Measurements from ENCODE around the gene MGAT5B.

Gene MGAT5B

DNA sequence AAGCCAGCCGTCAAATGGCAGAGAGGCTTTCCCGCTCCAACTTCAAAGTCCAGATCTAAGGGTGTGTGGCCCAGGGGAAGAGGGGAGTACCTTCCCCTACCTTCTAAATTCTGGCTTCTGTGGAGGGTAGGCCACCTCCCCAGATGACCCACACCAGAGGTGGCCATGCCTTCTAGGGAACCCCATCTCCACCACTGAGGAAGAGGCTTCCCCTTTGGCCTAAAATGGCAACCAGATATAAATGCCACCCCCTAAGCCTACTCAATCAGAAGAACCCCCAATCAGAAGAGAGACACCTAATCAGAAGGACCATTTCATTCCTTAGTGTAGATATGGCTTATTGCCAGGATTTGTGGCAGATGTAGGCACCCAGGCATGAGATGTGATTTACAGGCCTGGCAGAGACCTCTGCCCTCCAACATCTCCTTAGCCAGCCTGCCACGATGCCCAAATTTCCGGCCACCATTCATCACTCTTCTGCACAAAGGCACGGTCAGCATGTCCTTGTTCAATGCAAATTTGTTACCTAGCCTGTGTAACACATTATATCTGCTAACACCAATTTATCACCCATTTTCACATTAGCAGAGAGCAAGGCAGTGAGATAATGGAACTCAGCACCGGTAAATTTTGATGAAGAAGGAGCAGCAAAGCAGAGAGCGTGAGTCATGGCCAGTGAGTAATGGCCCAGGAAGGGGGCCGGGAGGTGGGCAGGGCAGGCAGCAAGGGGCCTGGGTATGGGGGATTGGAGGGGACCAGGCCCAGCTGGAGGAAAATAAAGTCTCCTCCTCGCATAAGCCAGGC lies 1.2 kb upstream of the MGAT5B start:
- H3K4me3 Mint-ChIP-seq, result peak overlapping the region; percentile 60
- H3K4me1 Mint-ChIP-seq, result peaks cover 6% of the 10 kb centered on the region
- H3K9me3 Mint-ChIP-seq, result no peaks in the 10 kb centered on the region
- no peak for DNase-seq (ENCODE audit: low spot score in 2 of 2)
- no peak overlapping the region for H3K27ac Mint-ChIP-seq
- H3K36me3 Mint-ChIP-seq, result no peaks in the 10 kb centered on the region
- no peak for ATAC-seq

DNA sequence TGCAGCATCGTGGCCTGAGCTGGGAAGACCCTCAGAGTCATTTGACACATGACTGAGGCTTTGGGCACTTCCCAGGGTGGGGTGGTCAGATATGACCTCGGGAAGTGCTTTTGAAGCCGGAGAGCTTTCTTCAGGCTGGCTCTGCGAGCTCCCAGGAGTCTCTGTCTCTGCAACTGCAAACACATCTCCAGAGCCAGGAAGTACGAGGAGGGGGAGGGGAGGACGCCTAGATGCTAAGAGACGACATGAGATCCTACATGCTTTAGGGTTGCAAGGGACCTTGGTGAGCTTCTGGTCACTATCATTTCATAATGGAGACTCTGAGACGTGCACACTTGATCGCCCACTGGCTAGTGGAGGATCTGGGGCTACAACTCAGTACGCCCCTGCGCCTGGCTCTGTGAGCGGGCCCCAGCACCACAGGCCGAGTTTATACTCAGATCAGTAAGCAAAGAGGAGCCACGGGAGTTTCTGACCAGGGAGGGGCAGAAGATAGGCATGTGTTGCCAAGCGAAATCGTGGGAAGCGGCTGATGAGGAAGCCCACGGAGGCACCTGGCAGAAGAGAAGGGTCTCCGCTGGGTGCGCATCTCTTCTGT lies 527 bp upstream of the MGAT5B start:
- Mint-ChIP-seq H3K36me3 (no peaks in the 10 kb centered on the region), H3K9me3 (no peaks in the 10 kb centered on the region), H3K4me3 (peak overlapping the region; percentile 60), H3K27ac (no peak overlapping the region), H3K4me1 (peaks cover 11% of the 10 kb centered on the region)
- ATAC-seq (no peak), DNase-seq (ENCODE audit: low spot score in 2 of 2) (peak in 1 of 2 donors; percentile 54)

DNA sequence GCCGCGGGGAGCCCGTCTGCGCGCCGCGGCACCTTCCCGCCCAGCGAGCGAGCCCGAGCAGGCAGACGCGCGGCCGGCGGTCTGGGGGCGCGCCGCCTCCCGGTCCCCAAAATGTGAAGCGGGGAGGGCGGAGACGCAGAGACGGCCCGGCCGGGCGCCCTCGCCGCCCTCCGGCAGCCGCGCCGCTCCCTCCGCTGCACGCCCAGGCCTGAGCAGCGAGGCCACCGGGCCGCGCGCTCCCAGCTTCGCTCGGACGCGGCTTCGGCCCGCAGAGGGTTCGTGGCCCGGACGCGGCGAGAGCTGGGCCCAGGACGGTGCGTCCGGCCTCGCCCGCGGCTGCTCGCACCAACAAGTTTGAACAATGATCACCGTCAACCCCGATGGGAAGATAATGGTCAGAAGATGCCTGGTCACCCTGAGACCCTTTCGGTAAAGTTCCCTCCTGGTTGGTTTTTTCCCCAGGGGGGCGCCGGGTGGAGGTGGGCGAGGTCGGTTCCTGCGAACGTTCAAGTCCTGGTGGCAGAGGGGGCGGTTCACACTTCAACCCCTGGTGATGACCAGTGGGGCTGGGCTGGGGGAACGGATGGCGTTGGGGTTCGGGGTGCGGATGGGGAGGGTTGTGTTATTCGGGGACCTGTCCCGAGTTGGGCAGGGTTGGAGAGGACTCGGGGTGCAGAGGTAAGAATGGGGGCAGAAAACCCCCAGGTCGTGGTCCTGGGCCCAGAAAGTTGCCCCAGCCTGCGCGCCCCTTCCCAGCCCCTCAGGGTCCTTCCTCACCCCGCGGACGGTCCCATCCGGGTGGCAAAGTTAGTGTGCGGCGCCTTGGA lies 678 bp downstream of the MGAT5B start:
- Mint-ChIP-seq H3K9me3 (no peaks in the 10 kb centered on the region), H3K4me3 (peak overlapping the region; percentile 29), H3K36me3 (no peaks in the 10 kb centered on the region), H3K4me1 (peaks cover 13% of the 10 kb centered on the region), H3K27ac (no peak overlapping the region)
- peak in 1 of 2 donors; percentile 6 for DNase-seq (ENCODE audit: low spot score in 2 of 2)
- ATAC-seq, result peak; percentile 19

DNA sequence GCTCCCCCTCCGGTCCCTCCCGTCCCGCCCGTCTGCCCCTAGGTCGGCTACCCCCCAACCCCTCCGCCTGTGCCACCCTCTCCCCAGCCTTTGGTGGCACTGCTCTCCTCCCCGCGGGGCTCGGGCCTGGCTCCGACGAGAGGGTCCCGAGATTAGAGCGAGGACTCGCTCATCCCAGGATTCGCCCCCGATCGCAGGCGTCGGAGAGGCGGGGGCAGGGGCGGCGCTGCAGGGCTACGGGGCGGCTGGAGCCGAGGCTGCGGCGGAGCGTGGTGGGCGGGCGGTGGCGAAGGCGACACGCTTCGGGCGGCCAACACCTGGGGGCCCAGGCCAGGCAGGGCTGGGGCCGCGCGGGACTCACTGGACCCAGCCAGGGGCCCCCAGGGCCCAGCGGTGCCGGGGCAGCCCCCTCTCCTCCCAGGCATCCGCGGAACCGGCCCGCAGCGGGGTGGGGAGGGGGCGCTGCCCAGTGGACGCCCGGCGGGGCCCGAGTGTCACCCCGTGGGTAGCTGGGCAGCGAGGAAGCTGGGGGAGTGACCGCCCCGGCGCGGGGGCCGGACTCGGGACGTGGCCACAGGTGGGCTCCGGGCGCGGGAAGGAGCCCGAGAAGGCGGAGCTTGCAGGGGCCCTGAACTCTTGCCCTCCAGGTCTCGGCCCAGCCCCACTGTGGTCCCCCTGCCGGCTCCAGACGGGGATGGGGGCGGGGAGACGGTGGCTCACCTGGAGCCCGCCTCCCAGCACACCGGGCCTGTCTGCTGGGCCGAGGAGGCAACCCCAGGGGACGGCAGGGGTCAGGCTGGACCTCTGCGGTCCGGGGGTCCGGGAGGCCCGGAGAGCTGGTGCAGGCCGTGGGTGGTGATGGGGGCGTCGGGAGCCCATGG lies 1.5 kb downstream of the MGAT5B start:
- Mint-ChIP-seq H3K4me1 (peaks cover 13% of the 10 kb centered on the region), H3K36me3 (no peaks in the 10 kb centered on the region), H3K9me3 (no peaks in the 10 kb centered on the region), H3K27ac (no peak overlapping the region), H3K4me3 (no peak overlapping the region)
- DNase-seq (ENCODE audit: low spot score in 2 of 2) (peak in 1 of 2 donors; percentile 3), ATAC-seq (no peak)

DNA sequence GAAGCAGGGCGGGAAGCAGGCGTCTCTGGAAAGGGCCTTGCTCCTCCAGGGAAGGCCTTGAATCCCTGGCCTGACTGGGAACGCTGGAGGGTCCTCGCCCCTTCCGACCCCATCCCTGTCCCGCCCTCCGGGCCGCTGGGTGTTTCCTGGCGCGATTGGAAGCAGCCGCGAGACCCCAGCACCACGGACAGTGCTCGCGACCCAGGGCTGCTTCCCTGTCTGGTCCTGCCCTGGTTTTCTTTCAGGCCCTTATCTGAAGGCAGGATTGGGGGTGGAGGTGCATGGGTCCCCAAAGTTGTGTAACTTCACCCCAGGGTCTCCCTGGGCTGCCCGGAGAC lies 2.1 kb downstream of the MGAT5B start:
- Mint-ChIP-seq H3K4me1 (peaks cover 13% of the 10 kb centered on the region), H3K36me3 (no peaks in the 10 kb centered on the region), H3K27ac (no peak overlapping the region), H3K9me3 (no peaks in the 10 kb centered on the region), H3K4me3 (no peak overlapping the region)
- DNase-seq (ENCODE audit: low spot score in 2 of 2) (no peak), ATAC-seq (no peak)

DNA sequence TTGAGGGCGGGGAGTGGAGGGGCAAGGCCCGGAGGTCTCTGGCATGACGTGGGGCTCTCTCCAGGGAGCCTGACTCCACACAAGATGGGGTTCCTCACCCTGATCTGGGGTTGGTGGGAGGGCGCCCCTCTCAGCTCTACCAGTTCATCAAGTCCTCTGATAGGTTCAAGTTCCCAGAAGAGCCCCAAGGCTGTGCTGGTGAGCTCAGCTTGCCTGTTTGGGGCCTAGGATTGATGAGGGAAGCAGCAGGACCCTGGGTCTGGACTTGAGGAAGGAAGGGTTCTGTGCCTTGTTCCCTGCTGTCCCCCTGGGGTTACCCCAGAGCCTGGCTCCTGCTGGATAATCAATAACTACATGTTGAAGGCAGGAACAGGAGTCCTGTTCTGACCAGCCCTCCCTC lies 3.5 kb downstream of the MGAT5B start:
- H3K9me3 Mint-ChIP-seq, result no peaks in the 10 kb centered on the region
- DNase-seq (ENCODE audit: low spot score in 2 of 2), result no peak
- no peak for ATAC-seq
- no peaks in the 10 kb centered on the region for H3K36me3 Mint-ChIP-seq
- no peak overlapping the region for H3K4me3 Mint-ChIP-seq
- H3K4me1 Mint-ChIP-seq, result peaks cover 13% of the 10 kb centered on the region
- no peak overlapping the region for H3K27ac Mint-ChIP-seq

DNA sequence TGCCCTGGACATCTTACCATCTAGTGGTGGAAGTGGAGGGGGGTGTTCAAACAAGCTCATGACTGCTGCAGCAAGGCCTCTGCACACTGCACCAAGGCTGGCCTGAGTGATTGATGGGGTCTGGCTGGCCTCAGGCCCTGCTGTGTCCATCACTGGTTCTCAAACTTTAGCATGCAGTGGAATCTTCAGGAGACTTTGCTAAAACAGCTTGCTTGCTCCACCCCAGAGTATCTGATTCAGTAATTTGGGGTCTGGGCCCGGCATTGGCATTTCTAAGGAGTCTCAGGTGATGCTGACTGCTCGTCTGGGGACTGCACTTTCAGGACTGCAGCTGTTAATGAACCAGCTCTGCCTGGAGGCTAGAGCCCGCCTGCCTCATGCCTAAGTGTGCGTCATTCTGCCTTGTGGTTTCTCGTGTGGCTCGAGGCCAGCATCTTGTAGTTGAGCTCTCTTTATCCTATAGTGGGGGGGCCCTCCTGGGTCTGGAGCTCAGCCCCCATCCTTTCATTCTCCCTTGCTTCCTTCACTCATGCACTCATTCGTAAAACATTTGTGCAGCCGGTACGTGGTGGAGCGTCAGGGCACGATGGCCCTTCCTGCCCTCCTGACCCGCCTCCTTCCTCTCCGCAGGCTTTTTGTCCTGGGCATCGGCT lies 4.1 kb downstream of the MGAT5B start:
- ATAC-seq (peak; percentile 36), DNase-seq (ENCODE audit: low spot score in 2 of 2) (no peak)
- Mint-ChIP-seq H3K4me3 (no peak overlapping the region), H3K36me3 (no peaks in the 10 kb centered on the region), H3K4me1 (peaks cover 13% of the 10 kb centered on the region), H3K27ac (no peak overlapping the region), H3K9me3 (no peaks in the 10 kb centered on the region)

DNA sequence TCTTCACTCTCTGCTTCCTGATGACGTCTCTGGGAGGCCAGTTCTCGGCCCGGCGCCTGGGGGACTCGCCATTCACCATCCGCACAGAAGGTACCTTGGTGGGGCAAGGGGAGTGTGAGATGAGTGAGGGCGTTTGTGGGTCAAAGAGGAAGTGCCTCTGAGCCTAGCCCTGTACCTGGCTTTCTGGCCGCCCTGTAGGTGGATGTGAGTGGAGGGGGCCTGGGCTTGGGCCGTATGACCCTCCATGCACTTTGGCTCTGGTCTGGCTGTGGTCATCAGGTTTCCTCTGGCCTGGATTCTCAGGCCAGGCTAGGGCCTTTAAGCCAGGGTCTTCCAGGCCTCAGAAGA lies 4.6 kb downstream of the MGAT5B start:
- Mint-ChIP-seq H3K4me3 (no peak overlapping the region), H3K4me1 (peaks cover 9% of the 10 kb centered on the region), H3K27ac (no peak overlapping the region), H3K9me3 (no peaks in the 10 kb centered on the region), H3K36me3 (no peaks in the 10 kb centered on the region)
- DNase-seq (ENCODE audit: low spot score in 2 of 2), result no peak
- no peak for ATAC-seq

DNA sequence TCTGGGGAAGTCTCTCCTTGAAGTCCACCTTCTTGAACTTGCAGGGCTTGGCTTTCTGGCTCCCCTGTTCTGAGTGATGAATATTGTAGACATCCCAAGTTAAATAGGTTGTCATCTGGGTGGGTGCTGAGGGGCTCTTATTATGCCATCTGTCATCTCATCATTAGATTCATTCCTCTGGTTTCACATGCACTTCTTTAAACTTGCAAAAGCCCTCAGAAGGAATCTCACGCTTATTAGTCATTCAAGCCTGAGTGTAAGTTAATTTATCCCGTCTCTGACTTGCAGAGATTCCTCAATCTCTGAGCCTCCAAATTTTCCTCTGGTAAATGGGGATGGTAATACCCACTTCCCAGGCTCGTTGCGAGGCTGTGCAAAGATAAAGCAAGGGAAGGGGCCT lies 5.7 kb downstream of the MGAT5B start:
- no peaks in the 10 kb centered on the region for H3K9me3 Mint-ChIP-seq
- ATAC-seq, result no peak
- H3K4me1 Mint-ChIP-seq, result peaks cover 7% of the 10 kb centered on the region
- H3K27ac Mint-ChIP-seq, result no peak overlapping the region
- no peaks in the 10 kb centered on the region for H3K36me3 Mint-ChIP-seq
- no peak for DNase-seq (ENCODE audit: low spot score in 2 of 2)
- no peak overlapping the region for H3K4me3 Mint-ChIP-seq

DNA sequence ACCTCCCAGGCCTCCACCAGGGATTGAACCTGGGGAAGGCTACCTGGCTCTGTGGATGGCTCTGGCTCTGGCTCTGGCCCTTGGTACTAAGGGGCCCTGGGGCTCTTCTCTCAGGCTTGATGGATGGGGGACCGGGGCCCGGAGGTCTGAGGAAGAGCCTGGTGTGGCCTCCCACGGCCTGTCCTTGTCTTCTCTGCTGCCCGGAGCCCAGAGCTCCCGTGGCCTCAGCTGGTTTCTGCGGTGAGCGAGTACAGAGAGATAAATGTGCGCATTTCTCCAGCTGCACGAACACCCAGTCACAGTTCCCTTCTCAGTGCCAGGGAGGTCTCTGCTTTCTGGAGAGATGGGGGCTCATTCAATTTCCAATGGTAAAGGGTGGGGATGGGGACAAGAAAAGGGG lies 9.2 kb downstream of the MGAT5B start:
- H3K36me3 Mint-ChIP-seq, result no peaks in the 10 kb centered on the region
- no peak for ATAC-seq
- H3K27ac Mint-ChIP-seq, result no peak overlapping the region

DNA sequence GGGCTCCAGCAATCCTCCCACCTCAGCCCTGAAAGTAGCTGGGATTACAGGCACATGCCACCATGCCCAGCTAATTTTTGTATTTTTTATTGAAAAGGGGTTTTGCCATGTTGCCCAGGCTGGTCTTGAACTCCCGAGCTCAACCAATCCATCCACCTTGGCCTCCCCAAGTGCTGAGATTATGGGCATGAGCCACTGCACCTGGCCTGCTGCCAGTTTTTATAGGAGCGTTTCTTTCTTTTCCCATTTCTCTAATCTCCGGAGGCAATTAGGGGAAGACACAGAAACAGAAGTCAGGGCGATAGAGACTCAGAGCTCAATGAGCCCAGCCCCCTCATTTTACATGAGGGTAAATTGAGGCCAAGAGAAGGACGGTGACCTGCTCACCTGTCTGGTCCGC lies 10.4 kb downstream of the MGAT5B start:
- no peak for ATAC-seq
- no peaks in the 10 kb centered on the region for H3K9me3 Mint-ChIP-seq
- no peaks in the 10 kb centered on the region for H3K4me1 Mint-ChIP-seq
- DNase-seq (ENCODE audit: low spot score in 2 of 2), result no peak
- no peak overlapping the region for H3K27ac Mint-ChIP-seq
- no peaks in the 10 kb centered on the region for H3K36me3 Mint-ChIP-seq
- H3K4me3 Mint-ChIP-seq, result no peak overlapping the region

More for the DNA sequence above, 9.2 kb downstream of the MGAT5B start:
- Mint-ChIP-seq H3K4me1 (peaks cover 5% of the 10 kb centered on the region), H3K4me3 (no peak overlapping the region), H3K9me3 (no peaks in the 10 kb centered on the region)
- no peak for DNase-seq (ENCODE audit: low spot score in 2 of 2)

DNA sequence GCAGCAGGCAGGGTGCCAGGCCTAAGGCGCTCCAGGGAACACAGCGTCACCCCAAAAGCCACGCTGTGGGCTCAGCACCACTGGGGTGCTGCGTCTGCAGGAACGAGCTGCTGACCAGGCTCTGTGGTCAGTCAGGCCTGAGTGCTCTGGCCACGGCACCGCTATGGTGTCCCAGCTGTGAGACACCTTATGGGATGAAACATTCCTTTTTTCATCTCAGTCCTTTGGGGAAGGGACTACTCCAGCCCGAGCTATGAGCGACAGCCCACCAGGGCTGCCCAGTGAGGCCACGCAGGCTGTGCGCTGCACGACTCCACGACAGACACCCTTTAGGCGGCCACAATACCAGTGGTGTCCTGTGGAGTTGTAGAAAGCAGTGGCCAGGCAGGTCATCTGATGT lies 11.1 kb downstream of the MGAT5B start:
- H3K9me3 Mint-ChIP-seq, result no peaks in the 10 kb centered on the region
- H3K4me3 Mint-ChIP-seq, result no peak overlapping the region
- H3K27ac Mint-ChIP-seq, result no peak overlapping the region
- no peaks in the 10 kb centered on the region for H3K4me1 Mint-ChIP-seq
- ATAC-seq, result no peak
- no peak for DNase-seq (ENCODE audit: low spot score in 2 of 2)
- no peaks in the 10 kb centered on the region for H3K36me3 Mint-ChIP-seq

DNA sequence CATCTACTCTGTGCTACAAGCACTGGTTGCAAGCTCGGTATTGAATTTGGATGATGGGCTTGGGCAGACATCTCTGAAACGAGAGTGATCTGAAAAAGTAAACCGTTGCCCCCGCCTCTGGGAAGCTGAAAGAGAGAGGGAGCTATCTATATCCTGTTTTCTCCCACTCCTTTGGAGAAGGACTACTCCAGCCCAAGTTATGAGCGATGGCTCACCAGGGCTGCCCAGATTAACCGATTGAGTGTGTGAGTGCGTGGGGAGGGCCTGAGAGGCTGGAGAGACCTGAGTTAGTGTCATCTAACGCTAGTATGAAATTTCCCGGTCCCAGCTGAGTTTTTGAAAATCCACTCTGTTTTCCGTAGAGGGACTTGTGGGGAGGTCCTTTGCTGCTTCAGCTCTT lies 11.5 kb downstream of the MGAT5B start:
- no peak for ATAC-seq
- no peaks in the 10 kb centered on the region for H3K9me3 Mint-ChIP-seq
- H3K4me3 Mint-ChIP-seq, result no peak overlapping the region

DNA sequence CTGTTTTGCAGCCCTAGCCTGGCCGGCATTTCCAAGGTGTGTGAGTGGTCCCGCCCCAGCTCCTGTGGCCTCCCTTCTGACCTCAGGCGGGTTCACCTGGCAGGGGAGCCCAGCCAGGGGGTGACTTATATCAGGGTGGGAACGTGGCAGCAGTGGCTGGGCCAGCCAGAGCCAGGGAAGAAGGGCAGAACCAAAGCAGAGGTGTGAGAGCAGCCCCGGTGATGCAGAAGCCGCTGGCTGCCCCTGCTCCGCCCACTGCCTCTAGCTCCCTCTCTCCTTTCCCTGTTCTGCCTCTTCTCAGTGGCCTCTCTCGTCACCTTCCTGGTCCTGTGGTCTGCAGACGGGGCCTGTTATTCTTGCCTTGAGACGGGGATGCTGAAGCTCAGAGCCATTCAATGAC lies 12.1 kb downstream of the MGAT5B start:
- no peaks in the 10 kb centered on the region for H3K36me3 Mint-ChIP-seq
- no peak overlapping the region for H3K4me3 Mint-ChIP-seq
- no peak overlapping the region for H3K27ac Mint-ChIP-seq
- H3K4me1 Mint-ChIP-seq, result no peaks in the 10 kb centered on the region
- H3K9me3 Mint-ChIP-seq, result no peaks in the 10 kb centered on the region
- no peak for DNase-seq (ENCODE audit: low spot score in 2 of 2)
- no peak for ATAC-seq

More for the DNA sequence above, 11.5 kb downstream of the MGAT5B start:
- DNase-seq (ENCODE audit: low spot score in 2 of 2), result no peak
- no peak overlapping the region for H3K27ac Mint-ChIP-seq
- H3K4me1 Mint-ChIP-seq, result no peaks in the 10 kb centered on the region
- H3K36me3 Mint-ChIP-seq, result no peaks in the 10 kb centered on the region

DNA sequence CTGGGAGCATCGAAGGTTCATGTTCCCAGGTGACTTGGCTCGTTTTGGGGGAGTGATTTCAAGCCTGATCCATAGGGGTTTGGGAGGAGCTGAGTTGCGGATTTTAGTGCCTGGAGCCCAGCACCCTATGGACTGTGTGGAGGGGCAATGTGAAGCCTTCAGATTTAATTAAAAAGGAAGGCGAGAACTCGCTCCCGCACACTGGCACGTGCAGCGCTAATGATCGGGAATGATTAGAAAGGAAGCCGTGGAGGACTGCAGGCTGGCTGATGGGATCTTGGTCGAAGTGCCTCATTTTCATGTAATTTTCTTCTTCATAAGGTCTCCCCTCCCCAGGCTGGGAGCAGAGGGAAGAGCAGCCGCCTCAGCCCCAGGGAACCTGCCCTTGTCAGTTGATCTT lies 12.8 kb downstream of the MGAT5B start:
- no peaks in the 10 kb centered on the region for H3K9me3 Mint-ChIP-seq
- no peaks in the 10 kb centered on the region for H3K4me1 Mint-ChIP-seq
- H3K4me3 Mint-ChIP-seq, result no peak overlapping the region
- DNase-seq (ENCODE audit: low spot score in 2 of 2) (no peak), ATAC-seq (no peak)
- no peak overlapping the region for H3K27ac Mint-ChIP-seq
- no peaks in the 10 kb centered on the region for H3K36me3 Mint-ChIP-seq

Measured in stimulated activated effector memory CD8-positive, alpha-beta T cell treated with anti-CD3 and anti-CD28 coated beads, Interleukin-12 subunit alpha, Interleukin-12 subunit beta, amount 100 ng/mL, for 72 hours (primary cell).